ENCODE data around the gene ZNF451. TPM values are rescaled to one million over a fixed set of nuclear protein-coding genes. Genes with fewer than 3 reads are reported as not detected.

Gene ZNF451
- total RNA-seq, 4 donors from 2014 or later: 40.2 to 126 (median 75.0) TPM

DNA sequence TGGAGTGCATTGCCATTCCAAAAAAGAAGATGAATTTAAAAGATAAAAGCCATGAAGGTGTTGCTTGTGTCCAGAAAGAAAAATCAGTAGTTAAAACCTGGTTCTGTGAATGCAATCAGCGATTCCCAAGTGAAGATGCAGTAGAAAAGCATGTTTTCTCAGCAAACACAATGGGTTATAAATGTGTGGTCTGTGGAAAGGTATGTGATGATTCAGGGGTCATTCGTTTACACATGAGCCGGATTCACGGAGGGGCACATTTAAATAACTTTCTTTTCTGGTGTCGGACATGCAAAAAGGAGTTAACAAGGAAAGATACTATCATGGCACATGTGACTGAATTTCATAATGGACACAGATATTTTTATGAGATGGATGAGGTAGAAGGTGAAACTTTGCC, 57.4 kb downstream of the ZNF451 start:
- no peak overlapping the region for H3K4me3 ChIP-seq
- TF ChIP-seq, protein P1, sequence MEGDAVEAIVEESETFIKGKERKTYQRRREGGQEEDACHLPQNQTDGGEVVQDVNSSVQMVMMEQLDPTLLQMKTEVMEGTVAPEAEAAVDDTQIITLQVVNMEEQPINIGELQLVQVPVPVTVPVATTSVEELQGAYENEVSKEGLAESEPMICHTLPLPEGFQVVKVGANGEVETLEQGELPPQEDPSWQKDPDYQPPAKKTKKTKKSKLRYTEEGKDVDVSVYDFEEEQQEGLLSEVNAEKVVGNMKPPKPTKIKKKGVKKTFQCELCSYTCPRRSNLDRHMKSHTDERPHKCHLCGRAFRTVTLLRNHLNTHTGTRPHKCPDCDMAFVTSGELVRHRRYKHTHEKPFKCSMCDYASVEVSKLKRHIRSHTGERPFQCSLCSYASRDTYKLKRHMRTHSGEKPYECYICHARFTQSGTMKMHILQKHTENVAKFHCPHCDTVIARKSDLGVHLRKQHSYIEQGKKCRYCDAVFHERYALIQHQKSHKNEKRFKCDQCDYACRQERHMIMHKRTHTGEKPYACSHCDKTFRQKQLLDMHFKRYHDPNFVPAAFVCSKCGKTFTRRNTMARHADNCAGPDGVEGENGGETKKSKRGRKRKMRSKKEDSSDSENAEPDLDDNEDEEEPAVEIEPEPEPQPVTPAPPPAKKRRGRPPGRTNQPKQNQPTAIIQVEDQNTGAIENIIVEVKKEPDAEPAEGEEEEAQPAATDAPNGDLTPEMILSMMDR (IDR thresholded peaks at IDR 0.05): no peak
- no peak for TF ChIP-seq POLR2A (IDR thresholded peaks at IDR 0.05)
- intact Hi-C loops (cut with DNase I; ENCODE audit: low total_unique reads): no loop called here
- DNase-seq: no peak
- H3K27me3 ChIP-seq: no peaks in the 10 kb centered on the region
- no peak overlapping the region for H3K27ac ChIP-seq
- no peaks in the 10 kb centered on the region for H3K9me3 ChIP-seq
- H3K36me3 ChIP-seq: no peaks in the 10 kb centered on the region
- H3K4me1 ChIP-seq: no peaks in the 10 kb centered on the region

DNA sequence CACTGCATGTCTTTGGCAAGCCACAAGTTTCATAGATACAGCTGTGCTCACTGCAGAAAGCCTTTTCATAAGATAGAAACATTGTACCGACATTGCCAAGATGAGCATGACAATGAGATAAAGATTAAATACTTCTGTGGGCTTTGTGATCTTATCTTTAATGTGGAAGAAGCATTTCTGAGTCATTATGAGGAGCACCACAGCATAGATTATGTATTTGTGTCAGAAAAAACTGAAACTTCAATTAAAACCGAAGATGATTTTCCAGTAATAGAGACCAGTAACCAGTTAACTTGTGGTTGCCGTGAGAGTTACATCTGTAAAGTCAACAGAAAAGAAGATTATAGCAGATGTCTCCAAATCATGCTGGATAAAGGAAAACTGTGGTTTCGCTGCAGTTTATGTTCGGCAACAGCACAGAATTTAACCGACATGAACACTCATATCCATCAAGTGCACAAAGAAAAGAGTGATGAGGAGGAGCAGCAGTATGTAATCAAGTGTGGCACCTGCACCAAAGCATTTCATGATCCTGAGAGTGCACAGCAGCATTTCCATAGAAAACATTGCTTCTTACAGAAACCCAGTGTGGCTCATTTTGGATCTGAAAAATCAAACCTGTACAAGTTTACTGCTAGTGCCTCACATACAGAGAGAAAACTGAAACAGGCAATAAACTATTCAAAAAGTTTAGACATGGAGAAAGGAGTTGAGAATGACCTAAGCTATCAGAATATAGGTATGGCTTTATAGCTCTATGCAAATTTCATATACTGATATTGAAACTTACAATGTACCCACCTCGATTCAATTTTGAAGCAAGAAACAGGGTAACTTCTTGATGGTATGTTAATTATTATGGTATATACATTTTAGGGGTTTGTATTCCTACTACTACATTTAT, 58.2 kb downstream of the ZNF451 start:
- Histone ChIP-seq H3K27me3 (no peaks in the 10 kb centered on the region), H3K27ac (no peak overlapping the region), H3K4me3 (no peak overlapping the region), H3K36me3 (no peaks in the 10 kb centered on the region), H3K4me1 (no peaks in the 10 kb centered on the region), H3K9me3 (no peaks in the 10 kb centered on the region)
- intact Hi-C loops (cut with DNase I; ENCODE audit: low total_unique reads): no loop called here
- DNase-seq: no peak
- TF ChIP-seq, protein P1 (IDR thresholded peaks at IDR 0.05): no peak
- TF ChIP-seq POLR2A (IDR thresholded peaks at IDR 0.05): no peak

DNA sequence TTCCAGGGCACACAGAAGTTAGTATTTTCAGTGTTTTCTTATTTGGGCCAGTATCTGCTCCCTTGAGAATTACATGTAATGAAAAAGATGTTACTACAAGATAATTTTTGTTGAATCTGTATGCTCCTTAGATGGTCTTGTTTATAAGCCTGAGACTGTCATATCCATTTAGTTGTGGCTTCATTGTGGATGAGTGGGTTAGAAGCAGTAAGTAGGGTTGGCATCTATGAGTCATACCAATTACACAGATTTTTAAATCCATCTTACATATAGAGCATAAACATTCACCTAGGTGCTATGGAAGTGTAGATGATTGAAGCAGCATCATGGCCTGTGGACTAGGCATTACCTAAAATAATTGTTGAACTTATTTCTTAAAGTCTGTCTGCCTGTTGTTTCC, 68.7 kb downstream of the ZNF451 start:
- Histone ChIP-seq H3K36me3 (no peaks in the 10 kb centered on the region), H3K27me3 (no peaks in the 10 kb centered on the region), H3K4me3 (no peak overlapping the region), H3K9me3 (no peaks in the 10 kb centered on the region), H3K4me1 (no peaks in the 10 kb centered on the region), H3K27ac (no peak overlapping the region)
- intact Hi-C loops (cut with DNase I; ENCODE audit: low total_unique reads): no loop called here
- no peak for TF ChIP-seq POLR2A (IDR thresholded peaks at IDR 0.05)
- TF ChIP-seq, protein P1 (IDR thresholded peaks at IDR 0.05): no peak
- no peak for DNase-seq

DNA sequence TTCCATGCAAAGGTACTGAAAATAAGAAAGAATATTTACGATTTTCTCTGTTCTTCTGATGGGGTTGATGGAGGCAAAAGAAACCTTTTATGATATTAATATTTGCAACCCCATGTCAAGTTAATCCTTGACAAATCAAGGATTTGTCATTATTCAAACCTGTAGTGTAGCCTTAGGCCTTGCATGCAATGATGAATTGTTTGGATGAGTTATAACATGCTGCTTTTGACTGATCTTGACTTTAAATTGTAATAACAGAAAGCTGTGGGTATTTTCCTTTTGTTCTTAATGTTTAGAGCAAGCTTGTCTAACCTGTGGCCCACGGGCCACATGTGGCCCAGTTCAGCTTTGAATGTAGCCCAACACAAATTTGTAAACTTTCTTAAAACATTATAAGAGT, 69.1 kb downstream of the ZNF451 start:
- Histone ChIP-seq H3K4me3 (no peak overlapping the region), H3K4me1 (no peaks in the 10 kb centered on the region), H3K27me3 (no peaks in the 10 kb centered on the region), H3K36me3 (no peaks in the 10 kb centered on the region), H3K27ac (no peak overlapping the region), H3K9me3 (no peaks in the 10 kb centered on the region)
- intact Hi-C loops (cut with DNase I; ENCODE audit: low total_unique reads): no loop called here
- no peak for TF ChIP-seq POLR2A (IDR thresholded peaks at IDR 0.05)
- TF ChIP-seq, protein P1 (IDR thresholded peaks at IDR 0.05): no peak
- DNase-seq: no peak

DNA sequence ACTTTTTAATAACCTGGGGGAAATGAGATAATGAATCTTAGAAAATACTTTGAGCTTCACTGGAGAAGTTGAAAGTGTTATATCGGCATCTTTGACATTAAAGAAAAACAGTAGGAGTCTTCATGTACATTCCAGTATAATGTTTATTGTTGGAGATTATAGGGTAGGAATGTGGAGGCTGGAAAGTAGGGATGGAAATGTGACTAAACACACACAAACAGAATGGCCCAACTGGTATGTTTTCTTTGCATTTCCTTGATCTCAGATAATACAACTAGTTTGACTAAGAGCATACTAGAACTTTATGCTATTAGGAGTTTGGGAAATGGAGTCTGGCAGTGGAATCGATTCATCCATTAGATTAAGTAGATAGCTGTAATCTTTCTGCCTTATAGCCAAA, 72.0 kb downstream of the ZNF451 start:
- intact Hi-C loops (cut with DNase I; ENCODE audit: low total_unique reads): no loop called here
- no peaks in the 10 kb centered on the region for H3K36me3 ChIP-seq
- no peak overlapping the region for H3K27ac ChIP-seq
- no peak overlapping the region for H3K4me3 ChIP-seq
- no peak for DNase-seq
- H3K27me3 ChIP-seq: no peaks in the 10 kb centered on the region
- TF ChIP-seq, protein P1 (IDR thresholded peaks at IDR 0.05): no peak
- TF ChIP-seq POLR2A (IDR thresholded peaks at IDR 0.05): no peak
- H3K9me3 ChIP-seq: peaks cover 0 to 14% of the 10 kb centered on the region in 2 donors
- no peaks in the 10 kb centered on the region for H3K4me1 ChIP-seq

All from uterus (tissue), 4 donors.